CD4-positive, CD25-positive, alpha-beta regulatory T cell (primary cell): ENCODE data around the gene THSD1. TPM values are rescaled to one million over a fixed set of nuclear protein-coding genes. Genes with fewer than 3 reads are reported as not detected.
"Not testable (repeated sequence)": the region's sequence is repeated elsewhere in the genome, so short reads cannot be mapped to it uniquely, and the experiment has no call there.

Source experiments
- ATAC-seq, 2 donors: fragments of 150-1000 bp; cut with Tn5 transposase; one replicate each; pipeline ENCODE4 v1.10.0; 2021; ENCODE audit warnings: low read depth in 2 of 2, moderate number of reproducible peaks in 2 of 2, moderate library complexity in 1 of 2
- DNase-seq, 3 donors: peaks; one replicate each; pipeline versions ENCODE4 v3.0.0 to v3.0.0-alpha.2; 2012 to 2022; ENCODE audit warnings: mixed read lengths in 1 of 3
- H3K27ac ChIP-seq: one replicate; pipeline ENCODE4 v1.7.0; 2013; ENCODE audit warnings: mild to moderate bottlenecking, low read length; ENCODE audit not compliant: insufficient read depth, poor library complexity, severe bottlenecking
- H3K27me3 ChIP-seq: one replicate; pipeline ENCODE4 v1.7.0; 2013; ENCODE audit warnings: low read length; ENCODE audit not compliant: control insufficient read depth, insufficient read depth
- H3K36me3 ChIP-seq: one replicate; pipeline ENCODE4 v1.7.0; 2013; ENCODE audit warnings: mild to moderate bottlenecking, low read length, moderate library complexity; ENCODE audit not compliant: control insufficient read depth, insufficient read depth
- H3K4me1 ChIP-seq: 2 replicates; pipeline ENCODE4 v1.7.0; 2013; ENCODE audit warnings: mild to moderate bottlenecking, low read length; ENCODE audit not compliant: insufficient read depth, control insufficient read depth, poor library complexity, severe bottlenecking
- H3K4me3 ChIP-seq: one replicate; pipeline ENCODE4 v1.7.0; 2013; ENCODE audit warnings: low read depth, mild to moderate bottlenecking, low read length, moderate library complexity
- H3K9me3 ChIP-seq, 2 experiments: 1 replicate in 1 of 2; 2 replicates in 1 of 2; pipeline ENCODE4 v1.7.0; 2013; ENCODE audit warnings: low read length in 2 of 2, mild to moderate bottlenecking in 1 of 2, moderate library complexity in 1 of 2; ENCODE audit not compliant: control insufficient read depth in 2 of 2
- H3K27ac Mint-ChIP-seq, 3 donors: one replicate each; pipeline ENCODE4 v1.8.0; 2020 to 2022; ENCODE audit warnings: mild to moderate bottlenecking in 3 of 3, mixed read lengths in 3 of 3, moderate library complexity in 2 of 3
- H3K27me3 Mint-ChIP-seq: one replicate; pipeline ENCODE4 v1.8.0; 2022; ENCODE audit warnings: mild to moderate bottlenecking, mixed read lengths
- H3K36me3 Mint-ChIP-seq: one replicate; pipeline ENCODE4 v1.8.0; 2020; ENCODE audit warnings: mixed read lengths
- H3K4me1 Mint-ChIP-seq, 4 donors: one replicate each; pipeline ENCODE4 v1.8.0; 2020 to 2022; ENCODE audit warnings: mixed read lengths in 4 of 4, mild to moderate bottlenecking in 1 of 4
- H3K4me3 Mint-ChIP-seq, 4 donors: one replicate each; pipeline ENCODE4 v1.8.0; 2020 to 2022; ENCODE audit warnings: mild to moderate bottlenecking in 4 of 4, mixed read lengths in 4 of 4, moderate library complexity in 3 of 4
- H3K9me3 Mint-ChIP-seq, 7 donors: one replicate each; pipeline ENCODE4 v1.8.0; 2020 to 2022; ENCODE audit warnings: mixed read lengths in 7 of 7, mild to moderate bottlenecking in 3 of 7, moderate library complexity in 2 of 7
- polyA plus RNA-seq, 4 donors: library from polyadenylated mRNA; unstranded; fragments of 300-500 nt; fragmentation: Illumina TruSeq; gene quantifications; one replicate each; pipeline ENCODE4 v1.2.3, GENCODE V29; 2021
- total RNA-seq: library from RNA; stranded (reverse); gene quantifications from one replicate; pipeline ENCODE4 v1.2.3, GENCODE V29; 2022

Gene THSD1
- total and polyA plus RNA-seq, 5 donors from 2014 or later, result 0.12 to 0.79 TPM; not detected in 3

GRCh38 chr13:52387721-52388120 is 18.3 kb downstream of the THSD1 start:
- H3K36me3 Mint-ChIP-seq, result peaks cover 8% of the 10 kb centered on the region
- H3K27ac Mint-ChIP-seq, result no peak overlapping the region
- no peak overlapping the region for H3K4me3 Mint-ChIP-seq
- Histone ChIP-seq H3K36me3 (no peaks in the 10 kb centered on the region), H3K27me3 (no peaks in the 10 kb centered on the region), H3K27ac (no peak overlapping the region), H3K4me1 (no peaks in the 10 kb centered on the region), H3K9me3 (no peaks in the 10 kb centered on the region), H3K4me3 (no peak overlapping the region)
- H3K9me3 Mint-ChIP-seq, result no peaks in the 10 kb centered on the region
- H3K27me3 Mint-ChIP-seq, result peaks cover 4% of the 10 kb centered on the region
- no peak for DNase-seq
- no peaks in the 10 kb centered on the region for H3K4me1 Mint-ChIP-seq
- ATAC-seq, result no peak

DNA sequence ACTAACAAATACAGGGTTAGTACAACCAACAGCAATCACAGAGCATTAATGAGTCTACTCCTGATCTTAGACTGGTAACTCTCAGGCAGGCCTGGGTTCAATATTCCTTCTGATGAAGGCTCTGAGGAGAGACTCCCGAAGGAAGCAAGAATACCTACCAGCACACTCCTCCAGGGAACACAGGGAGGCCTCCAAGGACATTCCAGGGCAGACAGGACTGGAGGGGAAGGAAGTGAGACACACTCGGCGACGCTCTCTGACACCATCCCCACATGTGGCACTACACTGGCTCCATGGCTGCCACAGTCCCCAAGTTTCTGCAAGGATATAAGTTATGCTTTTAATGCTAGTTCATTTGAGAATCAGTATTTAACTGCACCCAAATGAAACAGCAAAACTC is 20.1 kb downstream of the THSD1 start:
- ATAC-seq, result no peak
- H3K4me1 Mint-ChIP-seq, result no peaks in the 10 kb centered on the region

DNA sequence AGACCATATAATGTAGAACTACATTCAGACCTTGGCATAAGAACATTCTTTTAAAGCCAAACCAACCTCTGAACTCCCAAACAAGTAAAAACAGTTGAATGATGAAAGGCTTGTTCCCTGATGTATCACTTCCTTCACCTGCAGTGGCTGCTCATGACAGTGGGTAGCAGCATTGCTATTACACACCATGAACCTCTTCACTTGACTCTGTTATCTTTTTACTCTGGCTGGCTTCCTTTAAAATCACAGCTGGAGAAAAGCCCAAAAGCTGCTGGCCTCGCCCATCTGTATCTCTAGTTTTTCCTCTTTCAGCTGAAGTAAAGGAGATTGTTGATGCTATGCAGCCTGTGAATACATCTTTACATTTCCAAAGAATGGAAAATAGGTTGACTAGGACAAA is 22.6 kb downstream of the THSD1 start:
- Mint-ChIP-seq H3K4me3 (no peak overlapping the region), H3K27ac (no peak overlapping the region), H3K27me3 (peaks cover 4% of the 10 kb centered on the region), H3K9me3 (no peaks in the 10 kb centered on the region), H3K36me3 (peaks cover 6% of the 10 kb centered on the region), H3K4me1 (no peaks in the 10 kb centered on the region)
- no peak for ATAC-seq
- Histone ChIP-seq H3K36me3 (no peaks in the 10 kb centered on the region), H3K27ac (no peak overlapping the region), H3K9me3 (no peaks in the 10 kb centered on the region), H3K4me3 (no peak overlapping the region), H3K4me1 (no peaks in the 10 kb centered on the region), H3K27me3 (no peaks in the 10 kb centered on the region)
- no peak for DNase-seq

More for the DNA sequence above, 20.1 kb downstream of the THSD1 start:
- Histone ChIP-seq H3K27me3 (no peaks in the 10 kb centered on the region), H3K4me3 (no peak overlapping the region), H3K36me3 (no peaks in the 10 kb centered on the region), H3K4me1 (no peaks in the 10 kb centered on the region), H3K9me3 (no peaks in the 10 kb centered on the region), H3K27ac (no peak overlapping the region)
- H3K36me3 Mint-ChIP-seq, result peaks cover 6% of the 10 kb centered on the region
- no peaks in the 10 kb centered on the region for H3K9me3 Mint-ChIP-seq
- no peak overlapping the region for H3K27ac Mint-ChIP-seq
- no peak for DNase-seq
- H3K27me3 Mint-ChIP-seq, result peaks cover 4% of the 10 kb centered on the region
- no peak overlapping the region for H3K4me3 Mint-ChIP-seq

GRCh38 chr13:52378312-52378711 is 27.7 kb downstream of the THSD1 start:
- Mint-ChIP-seq H3K27me3 (peaks cover 3% of the 10 kb centered on the region), H3K9me3 (no peaks in the 10 kb centered on the region), H3K27ac (no peak overlapping the region), H3K4me1 (no peaks in the 10 kb centered on the region), H3K36me3 (no peaks in the 10 kb centered on the region), H3K4me3 (no peak overlapping the region)
- no peak overlapping the region for H3K27ac ChIP-seq
- H3K27me3 ChIP-seq, result no peaks in the 10 kb centered on the region
- no peak for DNase-seq
- no peak for ATAC-seq
- H3K36me3 ChIP-seq, result no peaks in the 10 kb centered on the region
- no peaks in the 10 kb centered on the region for H3K9me3 ChIP-seq
- H3K4me3 ChIP-seq, result no peak overlapping the region
- H3K4me1 ChIP-seq, result no peaks in the 10 kb centered on the region

- DNase-seq (no peak), ATAC-seq (no peak)
- no peak overlapping the region for H3K27ac ChIP-seq
- no peaks in the 10 kb centered on the region for H3K36me3 ChIP-seq
- no peak overlapping the region for H3K4me3 Mint-ChIP-seq
- H3K9me3 ChIP-seq, result no peaks in the 10 kb centered on the region
- H3K4me3 ChIP-seq, result no peak overlapping the region
- H3K27me3 Mint-ChIP-seq, result peaks cover 7% of the 10 kb centered on the region
- H3K4me1 ChIP-seq, result no peaks in the 10 kb centered on the region
- H3K36me3 Mint-ChIP-seq, result no peaks in the 10 kb centered on the region
- H3K27me3 ChIP-seq, result no peaks in the 10 kb centered on the region
- H3K9me3 Mint-ChIP-seq, result no peaks in the 10 kb centered on the region
- no peak overlapping the region for H3K27ac Mint-ChIP-seq
- H3K4me1 Mint-ChIP-seq, result no peaks in the 10 kb centered on the region
These were observed 28.1 kb downstream of the THSD1 start for GRCh38 chr13:52377898-52378297.

GRCh38 chr13:52374873-52375411 is 31.0 kb downstream of the THSD1 start:
- DNase-seq (no peak), ATAC-seq (no peak)
- Histone ChIP-seq H3K27ac (no peak overlapping the region), H3K4me3 (no peak overlapping the region), H3K4me1 (no peaks in the 10 kb centered on the region), H3K27me3 (no peaks in the 10 kb centered on the region), H3K36me3 (no peaks in the 10 kb centered on the region), H3K9me3 (no peaks in the 10 kb centered on the region)
- H3K4me1 Mint-ChIP-seq, result no peaks in the 10 kb centered on the region
- no peak overlapping the region for H3K4me3 Mint-ChIP-seq
- no peaks in the 10 kb centered on the region for H3K36me3 Mint-ChIP-seq
- H3K27ac Mint-ChIP-seq, result no peak overlapping the region
- H3K9me3 Mint-ChIP-seq, result no peaks in the 10 kb centered on the region
- H3K27me3 Mint-ChIP-seq, result peaks cover 8% of the 10 kb centered on the region

DNA sequence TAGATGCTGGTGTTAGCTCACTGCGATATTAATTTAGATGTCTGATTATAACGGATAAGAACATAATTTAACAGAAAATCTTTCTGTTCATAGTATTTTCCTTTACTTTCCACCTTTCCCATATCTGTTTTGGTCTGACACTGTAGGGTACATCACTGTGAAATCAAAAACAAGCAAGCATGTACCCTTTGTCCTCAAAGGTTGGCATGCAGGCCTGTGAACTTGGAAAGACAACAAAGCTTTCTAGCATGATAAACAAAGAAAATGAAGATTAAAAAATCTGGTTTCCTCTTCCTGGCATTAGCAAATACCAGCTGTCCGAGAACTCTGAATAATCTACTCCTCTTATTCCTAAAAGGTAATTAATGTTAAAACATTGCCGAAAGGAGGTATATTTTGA is 31.6 kb downstream of the THSD1 start:
- Histone ChIP-seq H3K27ac (no peak overlapping the region), H3K4me3 (no peak overlapping the region), H3K4me1 (no peaks in the 10 kb centered on the region), H3K36me3 (no peaks in the 10 kb centered on the region), H3K27me3 (no peaks in the 10 kb centered on the region), H3K9me3 (no peaks in the 10 kb centered on the region)
- no peak overlapping the region for H3K4me3 Mint-ChIP-seq
- H3K27me3 Mint-ChIP-seq, result peaks cover 8% of the 10 kb centered on the region
- H3K36me3 Mint-ChIP-seq, result no peaks in the 10 kb centered on the region
- no peaks in the 10 kb centered on the region for H3K9me3 Mint-ChIP-seq
- H3K27ac Mint-ChIP-seq, result no peak overlapping the region
- H3K4me1 Mint-ChIP-seq, result no peaks in the 10 kb centered on the region
- no peak for DNase-seq
- no peak for ATAC-seq

DNA sequence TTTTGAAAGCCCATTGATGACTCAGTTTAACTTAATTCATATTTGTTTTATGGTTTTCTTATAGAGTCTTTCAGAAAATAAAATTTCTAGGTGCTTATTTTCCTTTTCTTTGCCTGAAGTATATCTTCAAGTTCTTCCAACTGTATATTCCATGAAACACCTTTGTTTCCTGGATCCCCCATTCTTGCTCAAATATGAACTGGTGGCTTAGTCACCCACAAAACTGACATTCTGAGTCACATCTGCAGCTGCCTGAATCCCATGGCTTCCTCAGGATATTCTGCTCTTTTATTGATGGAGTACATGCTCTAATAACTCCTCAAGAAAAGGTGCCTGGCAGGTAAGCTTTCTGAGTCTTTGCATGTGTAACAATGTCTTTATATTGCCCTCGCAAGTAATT is 32.7 kb downstream of the THSD1 start:
- not testable (repeated sequence) for H3K9me3 ChIP-seq, H3K27ac ChIP-seq, H3K4me1 Mint-ChIP-seq, DNase-seq, H3K4me1 ChIP-seq, H3K36me3 Mint-ChIP-seq, H3K4me3 Mint-ChIP-seq, ATAC-seq, H3K36me3 ChIP-seq, H3K27ac Mint-ChIP-seq, H3K27me3 Mint-ChIP-seq, H3K4me3 ChIP-seq, H3K27me3 ChIP-seq, H3K9me3 Mint-ChIP-seq
